ENCODE results near the gene NHS. TPM values are rescaled to one million over a fixed set of nuclear protein-coding genes. Genes with fewer than 3 reads are reported as not detected.

NHS gene
- total RNA-seq, 4 donors from 2014 or later = 0.88 to 9.1 (median 2.5) TPM

- Histone ChIP-seq H3K4me1 (no peaks in the 10 kb centered on the region), H3K27ac (no peak overlapping the region), H3K4me3 (no peak overlapping the region), H3K36me3 (no peaks in the 10 kb centered on the region), H3K27me3 (no peaks in the 10 kb centered on the region), H3K9me3 (no peaks in the 10 kb centered on the region)
- TF ChIP-seq CTCF (IDR thresholded peaks at IDR 0.05) (no peak), POLR2A (IDR thresholded peaks at IDR 0.05) (no peak)
- DNase-seq = no peak
These were observed 38.2 kb downstream of the NHS start for GRCh38 chrX:17413228-17413627.

GRCh38 chrX:17414027-17414658 lies 39.1 kb downstream of the NHS start:
- H3K4me1 ChIP-seq = no peaks in the 10 kb centered on the region
- no peak for DNase-seq
- no peaks in the 10 kb centered on the region for H3K36me3 ChIP-seq
- no peak overlapping the region for H3K27ac ChIP-seq
- H3K27me3 ChIP-seq = no peaks in the 10 kb centered on the region
- no peak overlapping the region for H3K4me3 ChIP-seq
- H3K9me3 ChIP-seq = no peaks in the 10 kb centered on the region
- TF ChIP-seq CTCF (IDR thresholded peaks at IDR 0.05) = no peak
- TF ChIP-seq POLR2A (IDR thresholded peaks at IDR 0.05) = no peak

- Histone ChIP-seq H3K4me1 (no peaks in the 10 kb centered on the region), H3K4me3 (no peak overlapping the region), H3K27me3 (no peaks in the 10 kb centered on the region), H3K27ac (no peak overlapping the region), H3K36me3 (no peaks in the 10 kb centered on the region), H3K9me3 (no peaks in the 10 kb centered on the region)
- DNase-seq = peak in 1 of 3 donors; percentile 49
- TF ChIP-seq CTCF (IDR thresholded peaks at IDR 0.05) (no peak), POLR2A (IDR thresholded peaks at IDR 0.05) (no peak)
These were observed 39.8 kb downstream of the NHS start for GRCh38 chrX:17414839-17415238.

GRCh38 chrX:17415242-17415810 lies 40.3 kb downstream of the NHS start:
- Histone ChIP-seq H3K9me3 (no peaks in the 10 kb centered on the region), H3K4me1 (no peaks in the 10 kb centered on the region), H3K27ac (no peak overlapping the region), H3K4me3 (no peak overlapping the region), H3K27me3 (no peaks in the 10 kb centered on the region), H3K36me3 (no peaks in the 10 kb centered on the region)
- TF ChIP-seq POLR2A (IDR thresholded peaks at IDR 0.05) (no peak), CTCF (IDR thresholded peaks at IDR 0.05) (no peak)
- DNase-seq = no peak

- Histone ChIP-seq H3K9me3 (no peaks in the 10 kb centered on the region), H3K27ac (no peak overlapping the region), H3K4me1 (no peaks in the 10 kb centered on the region), H3K27me3 (no peaks in the 10 kb centered on the region), H3K4me3 (no peak overlapping the region), H3K36me3 (no peaks in the 10 kb centered on the region)
- TF ChIP-seq CTCF (IDR thresholded peaks at IDR 0.05) (no peak), POLR2A (IDR thresholded peaks at IDR 0.05) (no peak)
- DNase-seq = no peak
These were observed 42.4 kb downstream of the NHS start for GRCh38 chrX:17417372-17417771.
